PC-3 (cell line): ENCODE results near the gene RABGAP1L. TPM values are rescaled to one million over a fixed set of nuclear protein-coding genes. Genes with fewer than 3 reads are reported as not detected.
A peak's percentile ranks its signal among the peaks of the same experiment; 100 is the strongest.

Source experiments
- ATAC-seq: fragments of 200-7000 bp; cut with Tn5 transposase; 2 replicates; pipeline ENCODE4 v1.9.1; 2020; ENCODE audit warnings: mild to moderate bottlenecking, moderate library complexity
- BruUV-seq: library from RNA; stranded (reverse); fragments of 400-500 nt; replicated peaks from 2 replicates; lab custom pipeline; 2021; lab: Mats Ljungman, UMichigan
- CTCF ChIA-PET: fragments of 300-600 bp; sonication (Branson Sonifier 250); formaldehyde crosslinking; loops from one replicate; lab custom pipeline; 2022; ENCODE audit warnings: antibody characterized with exemption; lab: Charles Lee
- POLR2A ChIA-PET: fragments of 300-600 bp; sonication (Branson Sonifier 250); formaldehyde crosslinking; loops from one replicate; lab custom pipeline; 2022; ENCODE audit warnings: antibody characterized with exemption; ENCODE audit not compliant: unreplicated experiment; lab: Charles Lee
- DNase-seq: peaks from one replicate; pipeline ENCODE4 v3.0.0-alpha.2; 2015
- H2AFZ ChIP-seq: fragments of 300-600 bp; sonication (generic); 2 replicates; pipeline ENCODE4 v1.6.0; 2016; ENCODE audit warnings: antibody characterized with exemption, low read length
- H3F3A ChIP-seq: fragments of 300-600 bp; sonication (generic); one replicate; pipeline ENCODE4 v1.6.0; 2017; ENCODE audit warnings: antibody characterized with exemption, low read length, control low read depth, mild to moderate bottlenecking; ENCODE audit not compliant: unreplicated experiment
- H3K27ac ChIP-seq: fragments of 300-600 bp; sonication (generic); 2 replicates; pipeline ENCODE4 v1.5.1; 2016; ENCODE audit warnings: mild to moderate bottlenecking, low read length
- H3K27me3 ChIP-seq: fragments of 300-600 bp; sonication (generic); 2 replicates; pipeline ENCODE4 v1.6.1; 2016; ENCODE audit warnings: low read length, mixed read lengths
- H3K36me3 ChIP-seq: fragments of 300-600 bp; sonication (generic); 2 replicates; pipeline ENCODE4 v1.6.1; 2016; ENCODE audit warnings: low read depth, mixed run types, low read length, mixed read lengths
- H3K4me1 ChIP-seq: fragments of 300-600 bp; sonication (generic); 2 replicates; pipeline ENCODE4 v1.5.1; 2016; ENCODE audit warnings: low read length; ENCODE audit not compliant: insufficient read depth
- H3K4me2 ChIP-seq: fragments of 300-600 bp; sonication (generic); 2 replicates; pipeline ENCODE4 v1.6.0; 2016; ENCODE audit warnings: low read length
- H3K4me3 ChIP-seq: fragments of 300-600 bp; sonication (generic); 2 replicates; pipeline ENCODE4 v1.5.1; 2016; ENCODE audit warnings: mild to moderate bottlenecking, low read length, mixed read lengths
- H3K79me2 ChIP-seq: fragments of 300-600 bp; sonication (generic); 2 replicates; pipeline ENCODE4 v1.6.1; 2017; ENCODE audit warnings: low read length, mixed read lengths
- H3K9ac ChIP-seq: fragments of 300-600 bp; sonication (generic); 2 replicates; pipeline ENCODE4 v1.6.0; 2016; ENCODE audit warnings: mild to moderate bottlenecking, low read length
- H3K9me2 ChIP-seq: fragments of 300-600 bp; sonication (generic); replicated peaks from 2 replicates; pipeline ENCODE4 v1.6.1; 2016; ENCODE audit warnings: mixed run types, low read length, mixed read lengths
- H3K9me3 ChIP-seq: fragments of 300-600 bp; sonication (generic); 2 replicates; pipeline ENCODE4 v1.6.1; 2016; ENCODE audit warnings: low read length, mixed read lengths
- H4K20me1 ChIP-seq: fragments of 300-600 bp; sonication (generic); 2 replicates; pipeline ENCODE4 v1.6.1; 2016; ENCODE audit warnings: low read length, mixed read lengths
- EZH2 ChIP-seq: fragments of 300-600 bp; sonication (generic); IDR thresholded peaks from one replicate; pipeline ENCODE4 v1.6.1; 2017; ENCODE audit warnings: antibody characterized with exemption, mild to moderate bottlenecking, low read length; ENCODE audit not compliant: unreplicated experiment
- EZH2phosphoT487 ChIP-seq: fragments of 300-600 bp; sonication (generic); IDR thresholded peaks from 2 replicates; pipeline ENCODE4 v1.6.1; 2018; ENCODE audit warnings: mild to moderate bottlenecking, antibody characterized with exemption, low read length, borderline replicate concordance
- intact Hi-C: fragments of 100-400 bp; cut with micrococcal nuclease; formaldehyde crosslinking; loops from 2 replicates; pipeline ENCODE4 v1.9.0; 2023
- total RNA-seq: library from RNA; depleted of rRNA; stranded (reverse); fragments of >200 nt; gene quantifications from 2 replicates; pipeline ENCODE4 v1.2.3, GENCODE V29; 2014
- TF ChIP-seq, protein P1 (sequence below): fragments of 300-600 bp; sonication (generic); conservative IDR thresholded peaks from 2 replicates; pipeline ENCODE4 v1.5.1; 2017; ENCODE audit warnings: antibody characterized with exemption, low read depth, mild to moderate bottlenecking, low read length

Gene RABGAP1L
- total RNA-seq, 1 experiment from 2014 or later, result 24.4 TPM

DNA sequence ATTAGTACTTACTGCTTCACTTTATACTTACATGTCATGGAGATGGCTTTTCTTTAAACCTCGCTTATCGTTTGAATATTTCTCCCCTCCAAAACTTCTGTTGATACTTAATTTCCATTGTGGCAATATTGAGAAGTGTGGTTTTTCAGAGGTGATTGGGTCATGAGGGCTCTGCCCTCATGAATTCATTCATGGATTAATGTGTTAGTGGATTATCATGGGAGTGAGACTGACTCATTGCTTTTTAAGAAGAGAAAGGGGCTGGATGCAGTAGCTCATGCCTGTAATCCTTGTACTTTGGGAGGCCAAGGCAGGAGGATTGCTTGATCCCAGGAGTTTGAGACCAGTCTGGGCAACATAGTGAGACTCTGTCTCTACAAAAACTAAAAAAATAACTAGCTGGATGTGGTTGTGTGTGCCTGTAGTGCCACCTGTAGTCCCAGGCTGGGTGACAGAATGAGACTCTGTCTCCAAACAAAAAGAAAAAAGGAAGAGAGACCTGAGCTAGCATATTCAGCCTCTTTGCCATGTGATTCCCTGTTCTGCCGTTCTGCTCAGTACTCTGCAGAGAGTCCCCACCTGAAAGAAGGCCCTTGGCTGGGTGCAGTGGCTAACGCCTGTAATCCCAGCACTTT is 30.2 kb downstream of the RABGAP1L start:
- no peak; the same call in 1 of the 2 replicates for ATAC-seq
- Histone ChIP-seq H3K9ac (no peak overlapping the region), H3F3A (no peaks in the 10 kb centered on the region), H3K27me3 (no peaks in the 10 kb centered on the region), H3K4me1 (no peaks in the 10 kb centered on the region), H4K20me1 (no peaks in the 10 kb centered on the region), H3K9me3 (no peaks in the 10 kb centered on the region), H3K79me2 (no peaks in the 10 kb centered on the region), H3K27ac (no peak overlapping the region), H3K36me3 (no peaks in the 10 kb centered on the region), H3K4me3 (no peak overlapping the region), H2AFZ (no peak overlapping the region), H3K4me2 (no peak overlapping the region), H3K9me2 (no peaks in the 10 kb centered on the region)
- no TSS peak for BruUV-seq
- DNase-seq, result no peak
- CTCF ChIA-PET, result interaction anchor here (0.6 kb wide), 1 partner anchor 28 kb away, joined by 3 read pairs; no protein-coding TSS in a partner anchor
- intact Hi-C loops, result no loop called here
- POLR2A ChIA-PET, result no interaction called here
- TF ChIP-seq EZH2 (no peak), EZH2phosphoT487 (no peak)
- TF ChIP-seq, protein P1, sequence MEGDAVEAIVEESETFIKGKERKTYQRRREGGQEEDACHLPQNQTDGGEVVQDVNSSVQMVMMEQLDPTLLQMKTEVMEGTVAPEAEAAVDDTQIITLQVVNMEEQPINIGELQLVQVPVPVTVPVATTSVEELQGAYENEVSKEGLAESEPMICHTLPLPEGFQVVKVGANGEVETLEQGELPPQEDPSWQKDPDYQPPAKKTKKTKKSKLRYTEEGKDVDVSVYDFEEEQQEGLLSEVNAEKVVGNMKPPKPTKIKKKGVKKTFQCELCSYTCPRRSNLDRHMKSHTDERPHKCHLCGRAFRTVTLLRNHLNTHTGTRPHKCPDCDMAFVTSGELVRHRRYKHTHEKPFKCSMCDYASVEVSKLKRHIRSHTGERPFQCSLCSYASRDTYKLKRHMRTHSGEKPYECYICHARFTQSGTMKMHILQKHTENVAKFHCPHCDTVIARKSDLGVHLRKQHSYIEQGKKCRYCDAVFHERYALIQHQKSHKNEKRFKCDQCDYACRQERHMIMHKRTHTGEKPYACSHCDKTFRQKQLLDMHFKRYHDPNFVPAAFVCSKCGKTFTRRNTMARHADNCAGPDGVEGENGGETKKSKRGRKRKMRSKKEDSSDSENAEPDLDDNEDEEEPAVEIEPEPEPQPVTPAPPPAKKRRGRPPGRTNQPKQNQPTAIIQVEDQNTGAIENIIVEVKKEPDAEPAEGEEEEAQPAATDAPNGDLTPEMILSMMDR, result no peak

- Histone ChIP-seq H3K4me3 (no peak overlapping the region), H3K79me2 (no peaks in the 10 kb centered on the region), H3K9me3 (no peaks in the 10 kb centered on the region), H2AFZ (no peak overlapping the region), H3K4me2 (no peak overlapping the region), H3K27me3 (no peaks in the 10 kb centered on the region), H3K36me3 (no peaks in the 10 kb centered on the region), H3K27ac (no peak overlapping the region), H4K20me1 (no peaks in the 10 kb centered on the region), H3F3A (no peaks in the 10 kb centered on the region), H3K9ac (no peak overlapping the region), H3K9me2 (no peaks in the 10 kb centered on the region), H3K4me1 (no peaks in the 10 kb centered on the region)
- ChIA-PET POLR2A (no interaction called here), CTCF (no interaction called here)
- no TSS peak for BruUV-seq
- intact Hi-C loops, result no loop called here
- TF ChIP-seq EZH2 (no peak), EZH2phosphoT487 (no peak)
- TF ChIP-seq, protein P1, result no peak
- DNase-seq, result no peak
- ATAC-seq, result no peak
These were observed 31.4 kb downstream of the RABGAP1L start for GRCh38 chr1:174190691-174191199.

DNA sequence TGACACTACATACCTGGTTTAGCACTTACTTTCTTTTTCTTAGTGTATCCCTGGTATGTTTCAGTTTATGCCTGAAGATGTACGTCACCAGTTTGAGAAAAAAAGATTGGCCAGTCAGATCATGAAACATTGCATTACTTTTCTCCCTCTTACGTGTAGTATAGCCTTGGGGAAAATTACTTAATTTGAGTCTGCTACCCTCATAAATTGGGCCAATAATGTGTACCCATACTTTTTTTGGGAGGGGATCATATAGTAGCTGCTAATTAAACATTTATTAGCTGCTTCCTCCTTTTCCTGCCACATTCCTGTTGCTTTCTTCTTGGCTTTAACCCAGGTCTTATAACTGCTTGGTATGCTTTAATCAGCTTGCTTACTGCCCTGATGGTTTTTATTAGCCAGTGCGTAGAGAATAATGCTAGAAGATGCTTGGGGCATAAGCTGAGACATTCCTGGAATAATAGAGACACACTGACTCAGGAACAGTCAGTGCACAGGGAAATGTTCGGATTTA is 32.1 kb downstream of the RABGAP1L start:
- POLR2A ChIA-PET, result interaction anchor here (0.7 kb wide), 1 partner anchor 322 kb away, joined by 3 read pairs; no protein-coding TSS in a partner anchor
- no peak overlapping the region for H2AFZ ChIP-seq
- H3K79me2 ChIP-seq, result no peaks in the 10 kb centered on the region
- no peak overlapping the region for H3K4me3 ChIP-seq
- no peak overlapping the region for H3K27ac ChIP-seq
- ATAC-seq (peak; percentile 73), DNase-seq (peak; percentile 28)
- CTCF ChIA-PET, result no interaction called here
- no peaks in the 10 kb centered on the region for H3K36me3 ChIP-seq
- H3F3A ChIP-seq, result no peaks in the 10 kb centered on the region
- intact Hi-C loops, result no loop called here
- no peaks in the 10 kb centered on the region for H3K27me3 ChIP-seq
- TF ChIP-seq, protein P1, result no peak
- TF ChIP-seq EZH2phosphoT487, result no peak
- no peak for TF ChIP-seq EZH2
- no peaks in the 10 kb centered on the region for H3K9me2 ChIP-seq
- H3K4me2 ChIP-seq, result no peak overlapping the region
- H3K9ac ChIP-seq, result no peak overlapping the region
- no TSS peak for BruUV-seq
- no peaks in the 10 kb centered on the region for H3K4me1 ChIP-seq
- no peaks in the 10 kb centered on the region for H3K9me3 ChIP-seq
- H4K20me1 ChIP-seq, result no peaks in the 10 kb centered on the region
